ENCODE data around the gene RASA3. TPM values are rescaled to one million over a fixed set of nuclear protein-coding genes. Genes with fewer than 3 reads are reported as not detected.

Gene RASA3
- total and polyA plus RNA-seq, 7 donors = 4.2 to 22.4 (median 16.9) TPM

- Histone ChIP-seq H3K4me1 (peaks cover 0 to 68% (median 59%) of the 10 kb centered on the region in 4 donors), H3K4me3 (no peak overlapping the region), H3K27ac (peak overlapping the region in 1 of 4 donors; percentile 83), H3K36me3 (no peaks in the 10 kb centered on the region), H3K27me3 (no peaks in the 10 kb centered on the region), H3K9me3 (no peaks in the 10 kb centered on the region)
- DNase-seq = peak; percentile 59
- intact Hi-C loops (cut with DNase I) = no loop called here
- 91 to 93% methylated on average over 29 of the region's 29 CpGs for WGBS, 2 donors
- TF ChIP-seq POLR2A (IDR thresholded peaks at IDR 0.05) = no peak
These were observed 29.7 kb downstream of the RASA3 start for GRCh38 chr13:114102521-114103288.

- TF ChIP-seq POLR2AphosphoS5 (IDR thresholded peaks at IDR 0.05) (no peak), EP300 (IDR thresholded peaks at IDR 0.05) (no peak), POLR2A (IDR thresholded peaks at IDR 0.05) (no peak), CTCF (IDR thresholded peaks at IDR 0.05) (no peak)
- WGBS, 2 donors = 94 to 95% methylated on average over 18 of the region's 18 CpGs
- Histone ChIP-seq H3K27me3 (no peaks in the 10 kb centered on the region), H3K4me1 (peaks cover 0 to 64% (median 53%) of the 10 kb centered on the region in 4 donors), H3K9me3 (no peaks in the 10 kb centered on the region), H3K4me3 (no peak overlapping the region), H3K27ac (peak overlapping the region in 2 of 4 donors; percentile 78 to 83), H3K36me3 (no peaks in the 10 kb centered on the region)
- DNase-seq = peak; percentile 55
- intact Hi-C loops (cut with DNase I) = no loop called here
These were observed 30.3 kb downstream of the RASA3 start for GRCh38 chr13:114102131-114102520.

GRCh38 chr13:114101358-114102130 lies 30.9 kb downstream of the RASA3 start:
- Histone ChIP-seq H3K36me3 (no peaks in the 10 kb centered on the region), H3K9me3 (no peaks in the 10 kb centered on the region), H3K27ac (peak overlapping the region; percentile 63 to 83 (median 71)), H3K4me1 (peaks cover 0 to 59% (median 52%) of the 10 kb centered on the region in 4 donors), H3K4me3 (no peak overlapping the region), H3K27me3 (no peaks in the 10 kb centered on the region)
- WGBS, 2 donors = 72 to 79% methylated on average over 27 of the region's 27 CpGs
- TF ChIP-seq CTCF (IDR thresholded peaks at IDR 0.05) (no peak), POLR2AphosphoS5 (IDR thresholded peaks at IDR 0.05) (no peak), POLR2A (IDR thresholded peaks at IDR 0.05) (no peak), EP300 (IDR thresholded peaks at IDR 0.05) (no peak)
- intact Hi-C loops (cut with DNase I) = no loop called here
- peak; percentile 77 for DNase-seq

- no peak overlapping the region for H3K4me3 ChIP-seq
These were observed 31.7 kb downstream of the RASA3 start for GRCh38 chr13:114100446-114101357.

More at GRCh38 chr13:114100446-114101357, 31.7 kb downstream of the RASA3 start:
- DNase-seq = peak; percentile 67
- Histone ChIP-seq H3K27ac (peak overlapping the region; percentile 63 to 83 (median 71)), H3K4me1 (peaks cover 0 to 52% (median 46%) of the 10 kb centered on the region in 4 donors), H3K36me3 (no peaks in the 10 kb centered on the region), H3K9me3 (no peaks in the 10 kb centered on the region), H3K27me3 (no peaks in the 10 kb centered on the region)
- 79 to 80% methylated on average over 29 of the region's 29 CpGs for WGBS, 2 donors
- intact Hi-C loops (cut with DNase I) = no loop called here
- no peak for TF ChIP-seq CTCF (IDR thresholded peaks at IDR 0.05)
- no peak for TF ChIP-seq EP300 (IDR thresholded peaks at IDR 0.05)
- TF ChIP-seq POLR2AphosphoS5 (IDR thresholded peaks at IDR 0.05) = no peak
- TF ChIP-seq POLR2A (IDR thresholded peaks at IDR 0.05) = no peak

Data from sigmoid colon (tissue), 7 donors.